Measurements from ENCODE around the gene PEAK1. TPM values are rescaled to one million over a fixed set of nuclear protein-coding genes. Genes with fewer than 3 reads are reported as not detected.
"Not testable (repeated sequence)": the region's sequence is repeated elsewhere in the genome, so short reads cannot be mapped to it uniquely, and the experiment has no call there.

PEAK1 gene
- total RNA-seq, 2 donors from 2014 or later = 44.2 to 59.8 TPM

DNA sequence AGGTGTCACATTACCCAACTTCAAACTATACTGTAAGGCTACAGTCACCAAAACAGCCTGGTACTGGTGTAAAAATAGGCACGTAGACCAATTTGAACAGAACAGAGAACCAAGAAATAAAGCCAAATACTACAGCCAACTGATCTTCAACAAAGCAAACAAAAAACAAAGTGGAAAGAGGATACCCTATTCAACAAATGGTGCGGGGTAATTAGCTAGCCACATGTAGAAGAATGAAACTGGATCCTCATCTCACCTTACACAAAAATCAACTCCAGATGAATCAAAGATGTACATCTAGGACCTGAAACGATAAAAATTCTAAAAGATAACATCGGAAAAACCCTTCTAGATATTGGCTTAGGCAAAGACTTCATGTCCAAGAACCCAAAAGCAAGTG lies 13.1 kb downstream of the PEAK1 start:
- H3K27me3 ChIP-seq = no peaks in the 10 kb centered on the region
- H3K27ac ChIP-seq = no peak overlapping the region
- H3K4me1 ChIP-seq = peaks cover 0 to 37% of the 10 kb centered on the region in 2 donors
- TF ChIP-seq, protein P1, sequence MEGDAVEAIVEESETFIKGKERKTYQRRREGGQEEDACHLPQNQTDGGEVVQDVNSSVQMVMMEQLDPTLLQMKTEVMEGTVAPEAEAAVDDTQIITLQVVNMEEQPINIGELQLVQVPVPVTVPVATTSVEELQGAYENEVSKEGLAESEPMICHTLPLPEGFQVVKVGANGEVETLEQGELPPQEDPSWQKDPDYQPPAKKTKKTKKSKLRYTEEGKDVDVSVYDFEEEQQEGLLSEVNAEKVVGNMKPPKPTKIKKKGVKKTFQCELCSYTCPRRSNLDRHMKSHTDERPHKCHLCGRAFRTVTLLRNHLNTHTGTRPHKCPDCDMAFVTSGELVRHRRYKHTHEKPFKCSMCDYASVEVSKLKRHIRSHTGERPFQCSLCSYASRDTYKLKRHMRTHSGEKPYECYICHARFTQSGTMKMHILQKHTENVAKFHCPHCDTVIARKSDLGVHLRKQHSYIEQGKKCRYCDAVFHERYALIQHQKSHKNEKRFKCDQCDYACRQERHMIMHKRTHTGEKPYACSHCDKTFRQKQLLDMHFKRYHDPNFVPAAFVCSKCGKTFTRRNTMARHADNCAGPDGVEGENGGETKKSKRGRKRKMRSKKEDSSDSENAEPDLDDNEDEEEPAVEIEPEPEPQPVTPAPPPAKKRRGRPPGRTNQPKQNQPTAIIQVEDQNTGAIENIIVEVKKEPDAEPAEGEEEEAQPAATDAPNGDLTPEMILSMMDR (IDR thresholded peaks at IDR 0.05) = no peak
- no peak overlapping the region for H3K4me3 ChIP-seq
- DNase-seq (ENCODE audit: low spot score) = no peak
- H3K36me3 ChIP-seq = no peaks in the 10 kb centered on the region
- peaks cover 0 to 4% of the 10 kb centered on the region in 2 donors for H3K9me3 ChIP-seq

DNA sequence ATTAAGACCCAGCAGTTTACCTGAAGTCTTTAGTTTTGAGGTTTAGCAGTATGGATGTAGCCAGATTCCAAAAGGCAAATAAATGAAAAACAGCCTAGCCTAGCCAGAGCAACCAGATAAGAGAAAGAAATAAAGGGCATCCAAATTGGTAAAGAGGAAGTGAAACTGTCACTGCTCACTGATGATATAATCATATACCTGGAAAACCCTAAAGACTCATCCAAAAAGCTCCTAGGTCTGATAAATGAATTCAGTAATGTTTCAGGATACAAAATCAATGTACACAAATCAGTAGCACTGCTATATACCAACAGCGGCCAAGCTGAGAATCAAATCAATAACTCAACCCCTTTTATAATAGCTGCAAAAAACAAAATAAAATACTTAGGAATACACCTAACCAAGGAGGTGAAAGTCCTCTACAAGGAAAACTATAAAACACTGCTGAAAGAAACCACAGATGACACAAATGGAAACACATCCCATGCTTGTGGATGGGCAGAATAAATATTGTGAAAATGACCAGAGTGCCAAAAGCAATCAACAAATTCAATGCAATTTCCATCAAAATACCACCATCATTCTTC lies 13.6 kb downstream of the PEAK1 start:
- H3K9me3 ChIP-seq; H3K27ac ChIP-seq; H3K36me3 ChIP-seq; H3K4me3 ChIP-seq; H3K27me3 ChIP-seq; DNase-seq (ENCODE audit: low spot score): not testable (repeated sequence)
- H3K4me1 ChIP-seq = peaks cover 0 to 32% of the 10 kb centered on the region in 2 donors

GRCh38 chr15:77402740-77403379 lies 17.0 kb downstream of the PEAK1 start:
- no peaks in the 10 kb centered on the region for H3K36me3 ChIP-seq
- no peak overlapping the region for H3K27ac ChIP-seq
- no peak for DNase-seq (ENCODE audit: low spot score)
- peaks cover 0 to 14% of the 10 kb centered on the region in 2 donors for H3K4me1 ChIP-seq
- H3K4me3 ChIP-seq = no peak overlapping the region
- peaks cover 7 to 29% of the 10 kb centered on the region in 2 donors for H3K9me3 ChIP-seq
- TF ChIP-seq, protein P1 (IDR thresholded peaks at IDR 0.05) = no peak
- H3K27me3 ChIP-seq = no peaks in the 10 kb centered on the region

DNA sequence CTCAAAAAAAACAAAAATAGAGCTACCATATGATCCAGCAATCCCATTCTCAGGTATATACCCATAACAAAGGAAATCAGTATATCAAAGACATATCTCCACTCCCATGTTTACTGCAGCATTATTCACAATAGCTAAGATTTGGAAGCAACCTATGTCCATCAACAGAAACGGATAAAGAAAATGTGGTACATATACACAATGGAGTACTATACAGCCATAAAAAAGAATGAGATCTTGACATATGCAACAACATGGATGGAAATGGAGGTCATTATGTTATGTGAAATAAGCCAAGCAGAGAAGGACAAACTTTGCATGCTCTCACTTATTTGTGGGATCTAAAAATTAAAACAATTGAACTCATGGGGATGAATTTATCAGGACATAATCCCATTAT lies 19.6 kb downstream of the PEAK1 start:
- H3K27me3 ChIP-seq = no peaks in the 10 kb centered on the region
- no peak overlapping the region for H3K4me3 ChIP-seq
- DNase-seq (ENCODE audit: low spot score) = no peak
- H3K27ac ChIP-seq = no peak overlapping the region
- no peaks in the 10 kb centered on the region for H3K36me3 ChIP-seq
- TF ChIP-seq, protein P1 (IDR thresholded peaks at IDR 0.05) = no peak
- peaks cover 7 to 41% of the 10 kb centered on the region in 2 donors for H3K9me3 ChIP-seq
- peaks cover 0 to 14% of the 10 kb centered on the region in 2 donors for H3K4me1 ChIP-seq

GRCh38 chr15:77398927-77399326 lies 21.0 kb downstream of the PEAK1 start:
- H3K4me3 ChIP-seq = no peak overlapping the region
- H3K4me1 ChIP-seq = peaks cover 0 to 15% of the 10 kb centered on the region in 2 donors
- no peaks in the 10 kb centered on the region for H3K36me3 ChIP-seq
- H3K9me3 ChIP-seq = peaks cover 7 to 47% of the 10 kb centered on the region in 2 donors
- no peaks in the 10 kb centered on the region for H3K27me3 ChIP-seq
- TF ChIP-seq, protein P1 (IDR thresholded peaks at IDR 0.05) = no peak
- no peak for DNase-seq (ENCODE audit: low spot score)
- no peak overlapping the region for H3K27ac ChIP-seq

DNA sequence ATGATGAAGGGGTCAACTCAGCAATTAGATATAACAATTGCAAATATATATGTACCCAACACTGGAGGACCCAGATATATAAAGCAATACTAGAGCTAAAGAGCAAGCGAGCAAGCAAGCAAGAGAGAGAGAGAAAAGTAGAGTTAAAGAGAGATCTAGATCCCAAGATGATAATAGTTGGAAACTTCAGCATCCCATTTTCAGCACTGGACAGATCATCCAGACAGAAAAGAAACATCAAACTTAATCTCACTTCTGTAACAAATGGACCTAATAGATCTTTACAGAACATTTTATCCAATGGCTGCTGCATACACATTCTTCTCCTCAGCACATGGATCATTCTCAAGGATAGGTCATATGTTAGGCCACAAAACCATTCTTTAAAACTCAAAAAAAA lies 23.2 kb downstream of the PEAK1 start:
- Histone ChIP-seq H3K27me3 (no peaks in the 10 kb centered on the region), H3K9me3 (peaks cover 7 to 47% of the 10 kb centered on the region in 2 donors), H3K4me1 (peaks cover 0 to 15% of the 10 kb centered on the region in 2 donors), H3K36me3 (no peaks in the 10 kb centered on the region), H3K4me3 (no peak overlapping the region), H3K27ac (no peak overlapping the region)
- DNase-seq (ENCODE audit: low spot score) = no peak
- TF ChIP-seq, protein P1 (IDR thresholded peaks at IDR 0.05) = no peak
